HG03039 (cell line): ENCODE results near the gene CIAO3.

Source experiments
- ATAC-seq: cut with Tn5 transposase; IDR thresholded peaks from one replicate; pipeline ENCODE4 v1.9.1; 2021; ENCODE audit warnings: mild to moderate bottlenecking, moderate library complexity; ENCODE audit not compliant: unreplicated experiment

The CIAO3 gene

GRCh38 chr16:711548-712320 lies 29.1 kb downstream of the CIAO3 start:
- ATAC-seq = no peak

GRCh38 chr16:711084-711483 lies 29.7 kb downstream of the CIAO3 start:
- no peak for ATAC-seq

GRCh38 chr16:710500-711075 lies 30.2 kb downstream of the CIAO3 start:
- no peak for ATAC-seq

GRCh38 chr16:709566-710499 lies 31.0 kb downstream of the CIAO3 start:
- no peak for ATAC-seq

GRCh38 chr16:708959-709358 lies 31.8 kb downstream of the CIAO3 start:
- ATAC-seq = no peak

- no peak for ATAC-seq
These were observed 32.8 kb downstream of the CIAO3 start for GRCh38 chr16:708019-708418.

GRCh38 chr16:707062-707538 lies 33.7 kb downstream of the CIAO3 start:
- no peak for ATAC-seq

GRCh38 chr16:706189-707061 lies 34.4 kb downstream of the CIAO3 start:
- ATAC-seq = no peak

GRCh38 chr16:705431-706188 lies 35.2 kb downstream of the CIAO3 start, which contains the start of gene FBXL16:
FBXL16 (minus strand) TSS chr16:705801; CDS start chr16:697405, 8,396 bp downstream.
- ATAC-seq = no peak

GRCh38 chr16:704552-705380 lies 36.0 kb downstream of the CIAO3 start:
- ATAC-seq = no peak

GRCh38 chr16:704047-704446 lies 36.8 kb downstream of the CIAO3 start:
- ATAC-seq = no peak

- ATAC-seq = no peak
These were observed 37.4 kb downstream of the CIAO3 start for GRCh38 chr16:703406-703805.

GRCh38 chr16:702341-702740 lies 38.5 kb downstream of the CIAO3 start:
- no peak for ATAC-seq

GRCh38 chr16:700684-701584 lies 39.9 kb downstream of the CIAO3 start:
- ATAC-seq = no peak

- ATAC-seq = no peak
These were observed 41.7 kb downstream of the CIAO3 start for GRCh38 chr16:698911-699671.

- no peak for ATAC-seq
These were observed 45.3 kb downstream of the CIAO3 start for GRCh38 chr16:695355-696089.
